ENCODE measurements around the gene FRMD4A.

GRCh38 chr10:13871776-13872175 is 458.9 kb downstream of the FRMD4A start:
- TF ChIP-seq POLR2A (IDR thresholded peaks at IDR 0.05; ENCODE audit: extremely low read depth, insufficient read length) (no peak), CTCF (IDR thresholded peaks at IDR 0.05; ENCODE audit: low read depth, low read length) (no peak)

Data from NB4 (cell line).